H9 (cell line): Measurements from ENCODE around the gene TFCP2. TPM values are rescaled to one million over a fixed set of nuclear protein-coding genes. Genes with fewer than 3 reads are reported as not detected.

ENCODE experiments used
- DNase-seq: peaks from one replicate; pipeline ENCODE4 v3.0.0-alpha.2; 2017
- H2AFZ ChIP-seq: one replicate; pipeline ENCODE4 v1.6.1; 2013; ENCODE audit warnings: mild to moderate bottlenecking, low read length, control low read depth, moderate library complexity
- H2AK5ac ChIP-seq: 2 replicates; pipeline ENCODE4 v1.6.1; 2013; ENCODE audit warnings: low read length, control low read depth, mixed read lengths; ENCODE audit not compliant: insufficient read length
- H2BK120ac ChIP-seq: one replicate; pipeline ENCODE4 v1.6.1; 2013; ENCODE audit warnings: low read depth, mild to moderate bottlenecking, low read length, control low read depth, inconsistent platforms; ENCODE audit not compliant: poor library complexity, severe bottlenecking
- H2BK12ac ChIP-seq: 2 replicates; pipeline ENCODE4 v1.6.1; 2013; ENCODE audit warnings: low read length, control low read depth, mixed read lengths, low read depth; ENCODE audit not compliant: insufficient read length
- H2BK15ac ChIP-seq: 2 replicates; pipeline ENCODE4 v1.6.1; 2013; ENCODE audit warnings: low read depth, low read length, control low read depth
- H2BK20ac ChIP-seq: one replicate; pipeline ENCODE4 v1.6.1; 2013; ENCODE audit warnings: low read depth, mild to moderate bottlenecking, low read length, control low read depth, inconsistent platforms; ENCODE audit not compliant: poor library complexity, severe bottlenecking
- H2BK5ac ChIP-seq: 2 replicates; pipeline ENCODE4 v1.6.1; 2013; ENCODE audit warnings: low read length, control low read depth, mixed read lengths; ENCODE audit not compliant: insufficient read length
- H3K14ac ChIP-seq: 2 replicates; pipeline ENCODE4 v1.6.1; 2013; ENCODE audit warnings: low read length, control low read depth; ENCODE audit not compliant: insufficient read depth
- H3K18ac ChIP-seq: 2 replicates; pipeline ENCODE4 v1.6.1; 2013; ENCODE audit warnings: low read depth, mild to moderate bottlenecking, mixed read lengths, low read length, control low read depth; ENCODE audit not compliant: insufficient read length
- H3K23ac ChIP-seq: 2 replicates; pipeline ENCODE4 v1.6.1; 2013; ENCODE audit warnings: low read length, control low read depth, mixed read lengths, low read depth; ENCODE audit not compliant: insufficient read length
- H3K23me2 ChIP-seq: 2 replicates; pipeline ENCODE4 v1.6.1; 2013; ENCODE audit warnings: low read depth, mild to moderate bottlenecking, mixed read lengths, low read length, control low read depth; ENCODE audit not compliant: insufficient read length, poor library complexity, severe bottlenecking
- H3K27ac ChIP-seq: 2 replicates; pipeline ENCODE4 v1.5.1; 2013; ENCODE audit warnings: low read length, control low read depth, mixed read lengths, low read depth; ENCODE audit not compliant: insufficient read length
- H3K27me3 ChIP-seq: 2 replicates; pipeline ENCODE4 v1.6.1; 2013; ENCODE audit warnings: low read length, control low read depth, inconsistent platforms; ENCODE audit not compliant: insufficient read depth
- H3K4ac ChIP-seq: 2 replicates; pipeline ENCODE4 v1.6.1; 2013; ENCODE audit warnings: low read depth, mild to moderate bottlenecking, control low read depth, inconsistent platforms, low read length, moderate library complexity
- H3K4me1 ChIP-seq: 2 replicates; pipeline ENCODE4 v1.6.1; 2013; ENCODE audit warnings: low read length, control low read depth, inconsistent platforms; ENCODE audit not compliant: insufficient read depth
- H3K4me2 ChIP-seq: 2 replicates; pipeline ENCODE4 v1.6.1; 2013; ENCODE audit warnings: low read length, control low read depth, mixed read lengths; ENCODE audit not compliant: insufficient read length, insufficient read depth
- H3K56ac ChIP-seq: 2 replicates; pipeline ENCODE4 v1.6.1; 2013; ENCODE audit warnings: low read depth, mild to moderate bottlenecking, mixed read lengths, low read length, control low read depth; ENCODE audit not compliant: insufficient read length
- H3K79me1 ChIP-seq: 2 replicates; pipeline ENCODE4 v1.6.1; 2013; ENCODE audit warnings: low read depth, mild to moderate bottlenecking, moderate library complexity, low read length, control low read depth, inconsistent platforms; ENCODE audit not compliant: insufficient read depth, poor library complexity, severe bottlenecking
- H3K79me2 ChIP-seq: 2 replicates; pipeline ENCODE4 v1.6.1; 2013; ENCODE audit warnings: low read length, control low read depth, inconsistent platforms; ENCODE audit not compliant: insufficient read depth
- H3K9ac ChIP-seq: 2 replicates; pipeline ENCODE4 v1.6.1; 2013; ENCODE audit warnings: low read length, control low read depth, mixed read lengths; ENCODE audit not compliant: insufficient read length; ENCODE audit errors: extremely low read depth
- H3K9me3 ChIP-seq: one replicate; pipeline ENCODE4 v1.6.1; 2013; ENCODE audit warnings: low read depth, low read length, inconsistent platforms; ENCODE audit not compliant: control insufficient read depth
- H3T11ph ChIP-seq: one replicate; pipeline ENCODE4 v1.6.1; 2013; ENCODE audit warnings: mild to moderate bottlenecking, low read length, control low read depth, inconsistent platforms
- H4K20me1 ChIP-seq: one replicate; pipeline ENCODE4 v1.6.1; 2013; ENCODE audit not compliant: control insufficient read depth, insufficient read length, insufficient read depth
- H4K5ac ChIP-seq: 2 replicates; pipeline ENCODE4 v1.6.1; 2013; ENCODE audit warnings: low read depth, mild to moderate bottlenecking, mixed read lengths, low read length, control low read depth; ENCODE audit not compliant: insufficient read length
- H4K8ac ChIP-seq: replicated peaks from 2 replicates; pipeline ENCODE4 v1.6.1; 2013; ENCODE audit warnings: low read length, control low read depth, mixed read lengths, low read depth; ENCODE audit not compliant: insufficient read length
- H4K91ac ChIP-seq: 2 replicates; pipeline ENCODE4 v1.6.1; 2013; ENCODE audit warnings: low read depth, mild to moderate bottlenecking, moderate library complexity, mixed read lengths, low read length, control low read depth; ENCODE audit not compliant: insufficient read length
- H3K27ac Mint-ChIP-seq, 3 experiments: 2 replicates in 2 of 3; 3 replicates in 1 of 3; pipeline ENCODE4 v1.8.0; 2020 to 2021; ENCODE audit warnings: mixed read lengths in 3 of 3, mild to moderate bottlenecking in 1 of 3, moderate library complexity in 1 of 3
- H3K27me3 Mint-ChIP-seq: 2 replicates; pipeline ENCODE4 v1.8.0; 2021; ENCODE audit warnings: low read depth, mild to moderate bottlenecking, moderate library complexity, mixed read lengths
- H3K36me3 Mint-ChIP-seq, 3 experiments: 2 replicates in 2 of 3; 3 replicates in 1 of 3; pipeline ENCODE4 v1.8.0; 2020 to 2021; ENCODE audit warnings: low read depth in 3 of 3, mixed read lengths in 3 of 3; ENCODE audit not compliant: insufficient read depth in 1 of 3
- H3K4me1 Mint-ChIP-seq, 2 experiments: 2 replicates each; pipeline ENCODE4 v1.8.0; 2020; ENCODE audit warnings: mixed read lengths in 2 of 2
- H3K4me3 Mint-ChIP-seq, 2 experiments: 2 replicates in 1 of 2; 3 replicates in 1 of 2; pipeline ENCODE4 v1.8.0; 2020 to 2021; ENCODE audit warnings: mild to moderate bottlenecking in 2 of 2, mixed read lengths in 2 of 2, moderate library complexity in 1 of 2
- H3K9me3 Mint-ChIP-seq, 2 experiments: 2 replicates in 1 of 2; 3 replicates in 1 of 2; pipeline ENCODE4 v1.8.0; 2020; ENCODE audit warnings: mild to moderate bottlenecking in 2 of 2, mixed read lengths in 2 of 2, moderate library complexity in 1 of 2
- CTCF ChIP-seq: fragments of 200-600 bp; sonication (generic); conservative IDR thresholded peaks from 3 replicates; pipeline ENCODE4 v1.8.0; 2021; ENCODE audit warnings: antibody characterized with exemption, mild to moderate bottlenecking
- WGBS: extraction: QIAGEN DNeasy Blood & Tissue Kit; methylation state at CpG from one replicate; pipeline ENCODE4 v1.1.7; 2013; ENCODE audit warnings: missing lambda C conversion rate, low lambda C conversion rate, mixed read lengths; ENCODE audit not compliant: insufficient read length; ENCODE audit errors: extremely low coverage; 5-methylcytosine and 5-hydroxymethylcytosine counted together
- total RNA-seq: library from RNA; stranded (reverse); gene quantifications from 2 replicates; pipeline ENCODE4 v1.2.1, GENCODE V29; 2021

TFCP2 gene
- total RNA-seq, 1 experiment from 2014 or later: 27.1 TPM

GRCh38 chr12:51195841-51196240, 22.9 kb upstream of the TFCP2 start:
- no peak overlapping the region for H3K23ac ChIP-seq
- H3K18ac ChIP-seq: no peak overlapping the region
- H3K27ac Mint-ChIP-seq: no peak overlapping the region
- no peaks in the 10 kb centered on the region for H3K23me2 ChIP-seq
- H3K27me3 Mint-ChIP-seq: peaks cover 1% of the 10 kb centered on the region; the same call in 1 of the 2 replicates
- no CpG with 5 or more reads among the region's 7 CpGs for WGBS
- H3K4me3 Mint-ChIP-seq: no peak overlapping the region
- no peak overlapping the region for H2AFZ ChIP-seq
- no peak overlapping the region for H2BK15ac ChIP-seq
- H2BK5ac ChIP-seq: no peak overlapping the region
- no peak overlapping the region for H4K8ac ChIP-seq
- H3K79me1 ChIP-seq: no peaks in the 10 kb centered on the region
- H4K91ac ChIP-seq: no peak overlapping the region
- no peak overlapping the region for H3K14ac ChIP-seq
- H3K27ac ChIP-seq: no peak overlapping the region
- no peaks in the 10 kb centered on the region for H3K9me3 ChIP-seq
- TF ChIP-seq CTCF: no peak
- H3K27me3 ChIP-seq: no peaks in the 10 kb centered on the region
- H3K56ac ChIP-seq: no peak overlapping the region
- no peak overlapping the region for H3K4ac ChIP-seq
- no peak overlapping the region for H3K9ac ChIP-seq
- no peak overlapping the region for H3T11ph ChIP-seq
- H2BK12ac ChIP-seq: no peak overlapping the region
- no peaks in the 10 kb centered on the region for H3K79me2 ChIP-seq
- no peak overlapping the region for H2BK20ac ChIP-seq
- H3K36me3 Mint-ChIP-seq: peaks cover 0 to 3% (median 0%) of the 10 kb centered on the region in 3 experiments; a peak in 3 of 7 replicates
- no peaks in the 10 kb centered on the region; the same call in 1 of the 2 replicates for H3K4me1 ChIP-seq
- H3K4me2 ChIP-seq: no peak overlapping the region
- no peaks in the 10 kb centered on the region for H3K4me1 Mint-ChIP-seq
- H4K5ac ChIP-seq: no peak overlapping the region
- H2AK5ac ChIP-seq: no peak overlapping the region
- H4K20me1 ChIP-seq: no peaks in the 10 kb centered on the region
- DNase-seq: no peak
- H2BK120ac ChIP-seq: no peak overlapping the region
- H3K9me3 Mint-ChIP-seq: no peaks in the 10 kb centered on the region
